Tongue (tissue), 2 donors: ENCODE results near the gene FCMR. TPM values are rescaled to one million over a fixed set of nuclear protein-coding genes. Genes with fewer than 3 reads are reported as not detected.

Experiments
- DNase-seq: peaks from one replicate; pipeline ENCODE4 v3.0.0-alpha.2; 2015
- total RNA-seq: library from RNA; depleted of rRNA; stranded (reverse); fragments of >200 nt; gene quantifications from one replicate; pipeline ENCODE4 v1.2.3, GENCODE V29; 2014

FCMR gene
- total RNA-seq: 4.4 TPM

- no peak for DNase-seq
Observed at GRCh38 chr1:206921772-206922265, at the start of gene FCMR. TSS of gene FCMR (minus strand) at chr1:206921941. CDS start at chr1:206921854, 87 bp downstream.

- DNase-seq: no peak
Observed at GRCh38 chr1:206971029-206971655, 49.4 kb upstream of the FCMR start.

GRCh38 chr1:206970446-206970845 is 48.7 kb upstream of the FCMR start, which contains the start of gene FCAMR:
TSS of gene FCAMR (minus strand) at chr1:206970460. CDS start at chr1:206970125, 335 bp downstream.
- no peak for DNase-seq

GRCh38 chr1:206969090-206969489 is 47.3 kb upstream of the FCMR start:
- DNase-seq: no peak

GRCh38 chr1:206967096-206967849 is 45.5 kb upstream of the FCMR start:
- no peak for DNase-seq

DNA sequence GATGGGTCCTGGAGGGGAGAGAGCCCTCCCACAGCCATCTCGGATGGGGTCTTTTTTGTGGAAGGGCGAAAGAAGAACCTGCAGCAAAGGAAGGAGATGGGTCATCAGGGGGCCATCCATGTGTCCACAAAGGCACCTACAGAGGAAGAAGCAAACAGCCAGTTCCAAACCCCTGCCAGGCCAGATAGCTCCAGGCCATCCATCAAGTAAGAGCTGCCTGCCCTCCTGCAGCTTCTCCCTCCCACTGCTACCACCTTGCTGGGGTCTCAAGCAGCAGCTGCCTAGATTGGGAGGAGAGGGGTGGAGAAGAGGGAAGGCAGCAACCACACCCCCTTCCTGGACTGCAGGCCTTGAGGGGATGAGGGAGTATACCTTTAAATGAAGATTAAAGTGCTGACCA is 44.0 kb upstream of the FCMR start:
- DNase-seq: no peak

- DNase-seq: no peak
Observed at GRCh38 chr1:206963740-206964139, 42.0 kb upstream of the FCMR start.

GRCh38 chr1:206963119-206963712 is 41.5 kb upstream of the FCMR start:
- no peak for DNase-seq

GRCh38 chr1:206962272-206962671 is 40.5 kb upstream of the FCMR start:
- DNase-seq: no peak

DNA sequence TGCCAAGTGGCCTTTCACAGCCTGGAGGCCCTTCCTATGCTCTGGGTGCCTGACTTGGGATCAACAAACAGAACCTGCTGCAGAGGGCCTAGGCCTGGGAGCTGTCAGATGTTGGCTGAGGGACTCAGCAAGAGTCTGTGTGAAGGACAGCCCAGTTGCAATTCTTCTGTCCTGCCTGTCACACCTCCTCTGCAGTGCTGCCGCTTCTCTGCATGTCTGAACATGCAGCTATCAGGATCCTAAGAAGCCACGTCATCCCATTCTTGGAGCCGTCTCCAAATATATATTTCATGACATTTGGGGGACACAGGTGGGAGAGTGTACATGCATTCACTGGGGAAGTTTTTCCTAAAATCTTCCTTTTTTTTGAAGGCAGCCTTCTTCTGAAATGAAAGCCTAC is 39.9 kb upstream of the FCMR start:
- DNase-seq: no peak

- no peak for DNase-seq
Observed at GRCh38 chr1:206960676-206961386, 39.1 kb upstream of the FCMR start.

GRCh38 chr1:206958144-206958543 is 36.4 kb upstream of the FCMR start:
- DNase-seq: no peak

DNA sequence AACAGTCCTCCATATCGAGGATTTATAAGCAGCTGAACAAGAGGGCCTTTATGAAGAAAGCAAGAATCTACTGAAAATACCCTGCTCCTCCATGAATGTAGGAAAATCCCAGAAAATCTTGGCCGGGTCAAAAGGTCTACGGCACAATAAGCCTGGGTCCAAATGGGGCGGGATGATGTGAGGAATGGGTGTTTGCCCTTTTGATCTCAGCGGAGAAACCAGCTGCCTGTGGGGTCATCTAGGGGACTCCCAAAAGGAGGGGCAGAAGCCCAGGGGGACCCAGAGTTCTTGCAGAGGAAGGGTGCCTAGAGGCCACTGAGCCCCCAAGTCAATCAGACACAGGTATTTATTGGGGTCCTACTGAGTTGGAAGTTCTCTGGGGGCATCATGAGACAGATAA is 35.9 kb upstream of the FCMR start:
- no peak for DNase-seq

- DNase-seq: peak; percentile 71
Observed at GRCh38 chr1:206955476-206956451, 34.0 kb upstream of the FCMR start.

GRCh38 chr1:206954459-206955342 is 33.0 kb upstream of the FCMR start:
- DNase-seq: peak; percentile 30

DNA sequence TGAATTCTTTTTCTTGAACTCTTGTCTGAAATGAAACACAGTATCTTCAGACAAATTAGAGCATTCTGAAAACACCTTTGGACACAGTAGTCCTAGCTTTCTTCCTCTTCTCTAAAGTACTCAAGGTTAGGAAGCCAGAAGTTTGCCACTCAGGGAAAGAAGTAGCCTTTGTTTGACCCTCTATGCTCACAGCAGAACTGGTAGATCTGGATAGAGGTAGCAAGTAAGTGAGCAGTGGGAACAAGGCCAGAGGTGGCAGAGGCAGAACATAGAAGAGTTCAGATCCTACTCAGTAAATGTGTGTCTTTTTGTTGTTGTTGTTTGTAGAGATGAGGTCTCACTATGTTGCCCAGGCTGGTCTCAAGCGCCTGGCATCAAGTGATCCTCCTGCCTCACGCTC is 31.9 kb upstream of the FCMR start:
- DNase-seq: no peak

- DNase-seq: no peak
Observed at GRCh38 chr1:206953126-206953525, 31.4 kb upstream of the FCMR start.

- no peak for DNase-seq
Observed at GRCh38 chr1:206952171-206952570, 30.4 kb upstream of the FCMR start.

DNA sequence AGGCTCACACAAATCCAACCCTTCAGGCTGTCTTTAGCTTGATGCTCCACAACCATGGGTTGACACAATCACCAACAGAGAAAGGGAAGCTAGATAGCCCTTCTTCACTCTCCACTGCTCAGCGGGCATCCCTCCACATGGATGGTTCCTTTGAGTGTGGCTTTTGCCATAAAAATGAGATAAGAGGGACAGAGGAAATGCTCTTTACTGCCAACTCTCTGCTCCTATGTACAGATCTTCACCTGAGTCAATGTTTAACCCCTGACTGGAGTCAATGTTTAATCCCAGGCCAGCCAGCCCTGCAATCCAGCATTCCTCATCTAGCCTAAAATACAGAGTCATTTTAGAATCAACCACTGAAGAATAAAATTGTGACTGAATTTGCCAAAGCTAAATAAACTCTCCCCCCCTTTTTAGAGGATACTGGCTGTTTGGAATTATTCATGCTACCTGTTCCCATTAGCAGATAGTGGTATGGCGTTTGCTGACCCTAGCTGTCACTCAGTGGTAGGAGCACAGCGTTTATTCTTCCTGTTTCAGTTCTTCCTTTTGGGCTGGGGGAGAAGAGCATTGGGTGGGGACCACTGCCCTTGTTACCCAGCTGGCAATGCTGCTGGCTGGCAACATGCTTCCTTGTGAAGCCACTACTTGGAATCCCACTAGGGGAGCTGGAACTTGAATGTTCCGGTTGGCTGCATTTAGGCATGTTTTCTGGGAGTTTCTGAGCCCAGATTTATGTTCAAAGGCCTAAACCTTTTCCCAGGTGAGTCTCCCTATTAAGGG is 29.8 kb upstream of the FCMR start:
- no peak for DNase-seq

GRCh38 chr1:206949641-206950040 is 27.9 kb upstream of the FCMR start:
- DNase-seq: no peak
